ENCODE results near the gene CREB3L4.

The CREB3L4 gene

DNA sequence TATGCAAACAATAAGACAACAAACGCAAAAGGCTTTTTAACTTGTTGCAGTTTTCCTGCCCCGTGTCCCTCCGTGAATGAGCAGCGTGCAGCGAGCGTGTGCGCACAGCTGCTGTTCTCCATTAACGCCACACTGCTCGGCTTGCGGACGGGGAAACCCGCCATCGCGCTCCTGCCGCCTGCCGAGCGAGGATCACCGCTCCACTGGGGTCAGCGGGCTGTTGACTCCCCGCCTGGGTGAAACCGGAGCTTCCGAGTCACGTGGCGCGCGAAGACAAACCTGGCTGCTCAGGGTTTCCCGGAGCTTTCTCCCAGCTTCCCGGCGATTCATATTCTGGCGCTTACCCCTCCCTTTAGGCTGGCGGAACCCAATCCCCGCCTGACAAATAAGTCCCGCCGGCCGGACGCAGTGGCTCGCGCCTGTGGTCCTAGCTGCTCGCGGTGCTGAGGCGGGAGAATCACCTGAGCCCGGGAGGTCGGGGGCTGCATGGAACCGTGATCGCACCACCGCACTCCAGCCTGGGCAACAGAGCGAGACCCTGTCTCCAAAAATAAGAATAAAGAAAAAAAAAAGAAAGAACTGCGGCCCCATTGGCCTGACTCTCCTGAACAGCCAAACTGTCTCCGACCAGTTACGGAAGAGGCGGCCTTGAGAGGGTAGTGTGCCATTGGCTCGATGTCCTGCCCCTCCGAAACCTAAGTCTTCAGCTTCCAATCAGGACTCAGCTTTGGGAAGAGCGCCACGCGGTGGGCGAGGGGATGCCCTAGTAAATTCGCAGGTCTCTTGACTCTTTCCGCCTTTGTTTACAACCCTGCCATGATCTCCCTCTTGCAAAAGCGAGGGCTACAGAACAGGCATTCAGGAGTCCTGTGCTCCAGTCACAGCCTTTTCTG lies at the start of gene CREB3L4:
TSS of gene CREB3L4 (plus strand) at position 796 of the 893 bp plus-strand sequence. CDS start 624 bp downstream, outside the sequence.
- DNase-seq = peak; percentile 84

DNA sequence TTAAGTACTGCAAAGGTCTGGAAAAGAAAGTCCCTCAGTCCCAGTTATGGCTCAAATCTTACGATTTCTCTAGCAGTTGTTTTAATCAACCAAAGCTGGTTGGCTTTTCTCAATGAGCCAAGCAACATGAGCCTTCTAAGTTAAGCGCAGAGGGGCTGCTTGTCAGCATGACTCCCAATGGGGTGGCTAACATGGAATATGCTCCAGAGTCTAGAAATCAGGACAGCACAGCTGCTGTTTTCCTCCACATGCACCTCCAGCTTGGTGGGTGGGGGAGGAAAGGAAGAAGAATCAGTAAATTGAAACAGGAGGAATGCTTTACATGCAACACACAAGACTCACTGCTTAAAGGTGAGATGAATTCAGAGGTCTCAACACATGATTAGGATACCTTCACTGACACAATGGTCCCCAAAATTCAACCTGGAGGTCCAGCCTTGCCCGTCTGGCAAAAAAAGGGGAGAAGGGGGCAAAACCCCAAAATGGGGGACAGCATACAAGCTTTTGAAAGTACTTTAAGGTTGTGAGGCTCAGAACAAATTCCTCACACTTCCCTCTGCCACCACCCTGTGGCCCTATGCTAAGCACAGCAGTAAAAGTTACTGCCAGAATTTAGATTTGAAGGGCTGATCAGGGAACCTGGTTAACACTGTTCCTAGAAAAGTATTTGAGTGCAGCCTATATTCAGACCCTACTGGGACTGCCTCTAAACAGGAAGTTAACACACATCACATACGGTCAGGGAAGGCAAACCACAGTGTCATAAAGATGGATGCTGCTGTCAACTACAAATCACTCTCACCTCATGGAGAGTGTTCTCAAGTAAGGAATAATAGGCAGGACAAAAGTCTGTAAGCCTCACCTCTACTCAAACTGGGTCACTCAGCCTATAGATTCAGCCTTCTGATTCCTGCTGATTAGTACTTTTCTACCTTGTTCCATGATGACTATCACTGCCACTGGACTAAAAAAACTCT lies 47.5 kb upstream of the CREB3L4 start:
- no peak for DNase-seq

- no peak for DNase-seq
These were observed 46.5 kb upstream of the CREB3L4 start for GRCh38 chr1:153921080-153921802.

DNA sequence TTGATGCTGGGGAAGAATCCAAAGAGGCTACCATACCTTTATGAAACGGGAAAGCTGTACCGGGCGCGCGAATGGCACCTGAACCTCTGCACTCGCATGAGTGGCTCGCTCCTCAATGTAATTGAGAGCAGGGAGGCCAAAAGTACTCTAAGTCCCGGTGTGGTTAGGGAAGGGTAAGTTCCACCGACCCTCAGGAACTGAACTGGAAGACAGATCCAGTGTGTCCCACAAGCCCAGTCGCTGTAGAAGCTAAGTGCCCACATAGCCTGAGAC lies 46.0 kb upstream of the CREB3L4 start:
- DNase-seq = no peak

- no peak for DNase-seq
These were observed 45.4 kb upstream of the CREB3L4 start for GRCh38 chr1:153922076-153922971.

DNA sequence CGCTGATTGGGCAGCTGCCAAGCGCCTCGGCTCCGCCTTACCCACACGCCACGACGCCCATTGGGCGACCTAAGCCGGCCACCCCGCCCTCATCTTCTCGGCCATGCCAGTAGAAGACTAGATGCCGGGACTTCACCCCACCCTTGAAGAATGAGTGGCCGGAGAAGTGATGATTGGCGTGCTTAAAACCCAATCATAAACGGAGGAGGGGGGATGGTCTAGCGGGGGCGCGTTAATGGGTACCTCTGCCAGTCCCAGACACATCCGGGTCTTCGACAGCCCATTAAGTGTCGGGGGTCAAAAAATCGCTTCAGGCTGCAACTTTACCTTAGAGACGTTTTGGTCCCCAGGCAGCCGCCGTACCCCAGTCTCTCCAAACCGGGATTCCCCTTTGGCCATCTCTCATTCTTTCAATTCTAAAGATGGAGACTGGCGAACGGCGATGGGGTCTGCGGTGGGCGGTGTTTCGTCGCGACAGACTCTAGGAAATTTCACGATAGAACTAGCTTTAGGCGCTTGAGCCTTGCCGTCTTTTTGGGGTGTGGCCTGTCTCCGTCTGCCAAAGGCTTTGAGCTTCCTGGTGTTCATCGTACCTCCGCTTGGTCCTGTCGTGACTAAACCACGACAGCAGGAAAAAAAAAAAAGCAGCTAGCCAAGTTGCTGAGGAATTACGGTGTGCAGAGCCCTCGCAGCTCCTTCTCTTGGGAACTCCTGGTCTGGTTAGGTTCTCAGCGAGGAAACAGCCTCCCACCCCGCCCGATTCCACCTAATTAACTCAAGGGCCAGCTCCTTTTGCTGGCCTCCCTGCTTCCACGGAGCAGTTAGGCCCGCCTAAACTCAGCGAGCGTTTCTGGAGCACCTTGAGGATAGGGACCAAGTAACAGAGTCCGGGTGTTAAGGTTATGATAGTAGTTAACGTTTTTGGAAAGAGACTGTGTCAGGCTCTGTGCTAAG lies 44.5 kb upstream of the CREB3L4 start, which contains the start of gene GATAD2B:
TSS of gene GATAD2B (minus strand) at position 1 of the 954 bp plus-strand sequence. CDS start 94,625 bp downstream, outside the sequence.
- DNase-seq = peak; percentile 99

- no peak for DNase-seq
These were observed 41.3 kb upstream of the CREB3L4 start for GRCh38 chr1:153926405-153926804.

- no peak for DNase-seq
These were observed 39.5 kb upstream of the CREB3L4 start for GRCh38 chr1:153928245-153928644.

DNA sequence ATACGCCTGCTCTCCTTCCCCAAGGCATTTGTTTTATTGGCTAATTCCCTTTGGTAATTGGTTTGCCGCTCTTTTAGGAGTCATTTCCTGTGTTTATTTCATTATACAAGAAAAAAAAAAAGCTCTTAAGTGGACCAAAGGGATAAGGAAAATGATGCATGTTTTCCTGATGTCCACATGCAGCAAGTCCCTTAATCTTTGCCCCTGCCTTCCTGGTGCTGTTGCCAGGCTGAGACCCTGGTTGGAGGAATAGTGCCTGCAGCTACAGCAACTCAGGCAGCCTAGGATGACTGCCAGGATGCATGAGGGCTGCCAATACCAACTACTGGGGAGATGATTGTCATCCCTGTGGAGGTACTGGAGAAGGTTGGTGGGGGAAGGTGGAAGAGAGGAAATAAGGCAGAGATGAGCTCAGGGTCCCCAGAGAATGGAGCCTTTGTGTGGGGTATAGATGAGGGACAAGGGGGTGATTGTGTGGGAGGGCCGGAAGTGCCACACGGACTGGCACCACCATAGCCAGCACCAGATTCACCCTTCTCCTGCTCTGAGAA lies 38.8 kb upstream of the CREB3L4 start:
- no peak for DNase-seq

DNA sequence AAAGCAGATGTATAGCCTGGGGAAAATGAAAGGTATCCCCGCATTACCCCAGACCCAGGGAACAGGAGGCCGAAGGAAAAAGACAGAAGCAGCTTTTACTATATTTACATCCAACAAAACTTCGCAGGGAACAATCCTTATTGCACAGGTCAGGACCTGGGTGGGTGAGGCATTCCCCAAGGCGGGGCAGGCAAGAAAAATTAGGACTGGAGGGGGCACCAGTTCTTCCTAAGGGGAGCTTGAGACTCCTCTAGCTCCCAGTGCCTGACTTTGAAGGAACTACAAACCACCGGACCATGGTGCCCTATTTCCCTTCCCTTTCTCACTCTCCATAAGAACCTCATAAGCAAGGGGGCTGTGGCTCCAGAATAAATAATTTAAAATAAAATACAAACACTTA lies 38.3 kb upstream of the CREB3L4 start:
- DNase-seq = no peak

DNA sequence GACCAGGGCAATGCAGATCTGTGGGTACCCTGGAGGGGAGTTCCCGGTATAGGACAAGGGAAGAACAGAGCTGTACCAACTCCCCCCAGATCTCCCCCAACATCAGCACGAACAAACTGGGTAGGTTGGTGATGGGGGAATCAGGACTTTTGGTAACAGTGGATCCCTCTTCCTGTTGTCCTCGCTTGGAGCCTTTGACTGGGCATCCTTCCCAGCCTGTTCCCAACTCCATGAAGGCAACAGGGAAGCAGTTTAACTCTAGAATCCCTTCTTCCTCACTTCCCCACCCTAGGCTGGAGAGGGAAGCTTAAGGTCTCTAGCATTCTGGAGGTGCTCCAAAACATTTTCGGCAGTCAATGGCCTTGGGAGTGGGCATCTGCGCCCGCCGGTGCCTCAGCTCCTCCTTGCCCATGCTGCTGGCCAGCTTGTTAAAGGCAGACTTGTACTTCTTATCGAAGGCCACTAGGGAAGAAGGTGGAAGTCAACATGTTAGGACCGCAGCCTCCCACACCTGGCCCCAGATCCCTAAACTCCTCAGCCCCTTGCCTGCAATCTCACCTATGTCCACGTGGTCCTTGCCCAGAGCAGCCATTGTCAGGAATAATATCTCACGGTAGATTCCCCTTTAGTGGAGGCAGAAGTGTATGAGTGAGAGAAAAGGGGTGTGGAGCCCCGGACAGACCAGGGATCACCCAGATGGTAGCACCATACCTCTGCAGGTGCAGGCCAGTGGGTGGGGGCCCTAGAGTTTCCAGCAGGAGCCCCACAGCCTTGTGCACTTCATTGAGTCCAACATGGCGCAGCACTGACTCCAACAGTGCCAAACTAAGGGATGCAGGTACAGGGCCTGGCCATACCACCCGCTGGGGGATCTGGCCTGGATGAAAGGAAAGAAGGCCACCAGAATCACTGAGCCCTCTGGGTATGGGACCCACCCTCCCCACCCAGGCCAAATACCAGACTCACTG lies 37.4 kb upstream of the CREB3L4 start:
- no peak for DNase-seq

GRCh38 chr1:153932156-153933131 lies 35.3 kb upstream of the CREB3L4 start:
- no peak for DNase-seq

GRCh38 chr1:153933430-153933829 lies 34.3 kb upstream of the CREB3L4 start:
- DNase-seq = no peak

- DNase-seq = no peak
These were observed 33.7 kb upstream of the CREB3L4 start for GRCh38 chr1:153933955-153934354.

DNA sequence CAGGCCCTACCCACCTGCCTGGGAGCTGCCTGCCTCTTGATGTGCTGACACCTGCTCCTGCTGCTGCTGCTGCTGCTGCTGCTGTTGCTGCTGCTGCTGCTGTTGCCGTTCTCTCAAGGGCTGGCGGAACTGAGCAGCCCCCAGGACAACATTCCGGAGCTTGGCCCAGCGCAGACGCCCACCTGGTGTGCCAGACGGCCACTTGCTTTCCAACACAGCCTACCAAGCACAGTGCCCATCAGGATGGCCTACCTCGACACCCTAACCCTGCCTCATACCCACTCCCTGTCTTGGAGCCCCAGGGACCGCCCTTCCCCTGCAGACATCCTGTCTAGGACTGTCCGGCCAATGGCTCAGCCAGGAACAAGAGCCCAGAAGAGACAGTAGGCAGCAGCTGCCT lies 33.0 kb upstream of the CREB3L4 start:
- DNase-seq = no peak

- no peak for DNase-seq
These were observed 31.5 kb upstream of the CREB3L4 start for GRCh38 chr1:153936011-153936802.

DNA sequence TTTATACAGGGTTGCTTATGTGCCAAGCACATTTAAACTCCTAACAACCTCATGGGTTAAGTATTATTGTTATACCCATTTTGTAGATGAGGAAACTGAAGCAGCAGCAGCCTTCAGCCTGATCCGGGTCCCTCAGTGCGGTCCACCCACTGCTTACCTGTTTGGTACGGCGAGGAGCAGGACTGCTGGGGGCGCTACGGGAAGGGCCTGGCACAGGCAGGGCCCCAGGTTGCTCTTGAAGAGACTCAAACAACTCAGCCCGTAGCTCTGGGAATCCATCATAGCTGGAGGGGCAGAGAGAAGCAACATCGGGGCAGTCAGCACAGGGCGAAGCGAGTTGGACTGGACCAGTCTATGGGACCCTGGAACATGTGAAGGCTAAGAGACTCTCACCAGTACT lies 30.4 kb upstream of the CREB3L4 start:
- DNase-seq = no peak

Measured in activated gamma-delta T cell treated with Interleukin-2 at 50 U/mL for 16 hours (primary cell).